Glomerular visceral epithelial cell (primary cell): Measurements from ENCODE around the gene MCRIP2.
"Not testable (repeated sequence)": the region's sequence is repeated elsewhere in the genome, so short reads cannot be mapped to it uniquely, and the experiment has no call there.

Experiments
- DNase-seq: peaks from one replicate; pipeline ENCODE4 v3.0.0-alpha.2; 2016; ENCODE audit errors: extremely low spot score

Gene MCRIP2

GRCh38 chr16:680967-681745 lies 39.5 kb downstream of the MCRIP2 start:
- DNase-seq, result no peak

- DNase-seq, result peak; percentile 66
These were observed 40.3 kb downstream of the MCRIP2 start for GRCh38 chr16:681746-682427.

- no peak for DNase-seq
These were observed 41.1 kb downstream of the MCRIP2 start for GRCh38 chr16:682493-683395.

- DNase-seq, result no peak
These were observed 41.9 kb downstream of the MCRIP2 start for GRCh38 chr16:683396-684070.

GRCh38 chr16:684071-684794 lies 42.6 kb downstream of the MCRIP2 start, which contains the start of gene JMJD8:
Gene JMJD8 (minus strand): TSS chr16:684334. CDS start chr16:684319, 15 bp downstream.
- peak; percentile 93 for DNase-seq

GRCh38 chr16:684961-685696 lies 43.5 kb downstream of the MCRIP2 start:
- no peak for DNase-seq

- peak; percentile 42 for DNase-seq
These were observed 44.3 kb downstream of the MCRIP2 start for GRCh38 chr16:685967-686366.

GRCh38 chr16:686459-687260 lies 45.0 kb downstream of the MCRIP2 start:
- DNase-seq, result no peak

- no peak for DNase-seq
These were observed 45.9 kb downstream of the MCRIP2 start for GRCh38 chr16:687499-687898.

- DNase-seq, result no peak
These were observed 47.7 kb downstream of the MCRIP2 start for GRCh38 chr16:689175-689897.

GRCh38 chr16:691242-691641 lies 49.6 kb downstream of the MCRIP2 start:
- not testable (repeated sequence) for DNase-seq

GRCh38 chr16:692356-693108 lies 50.9 kb downstream of the MCRIP2 start:
- DNase-seq, result no peak

- no peak for DNase-seq
These were observed 51.7 kb downstream of the MCRIP2 start for GRCh38 chr16:693364-693763.

GRCh38 chr16:693766-694165 lies 52.1 kb downstream of the MCRIP2 start:
- no peak for DNase-seq

GRCh38 chr16:694187-694862 lies 52.7 kb downstream of the MCRIP2 start:
- no peak for DNase-seq

- no peak for DNase-seq
These were observed 53.3 kb downstream of the MCRIP2 start for GRCh38 chr16:694863-695354.
